SH-SY5Y (cell line): ENCODE measurements around the gene ACSL3.

ENCODE experiments used
- GATA2 ChIP-seq: IDR thresholded peaks from 2 replicates; pipeline ENCODE4 v1.6.1; 2011; ENCODE audit warnings: mild to moderate bottlenecking, low read depth, low read length
- GATA3 ChIP-seq: IDR thresholded peaks from 2 replicates; pipeline ENCODE4 v1.6.1; 2011; ENCODE audit warnings: low read depth, mild to moderate bottlenecking, low read length, moderate library complexity

DNA sequence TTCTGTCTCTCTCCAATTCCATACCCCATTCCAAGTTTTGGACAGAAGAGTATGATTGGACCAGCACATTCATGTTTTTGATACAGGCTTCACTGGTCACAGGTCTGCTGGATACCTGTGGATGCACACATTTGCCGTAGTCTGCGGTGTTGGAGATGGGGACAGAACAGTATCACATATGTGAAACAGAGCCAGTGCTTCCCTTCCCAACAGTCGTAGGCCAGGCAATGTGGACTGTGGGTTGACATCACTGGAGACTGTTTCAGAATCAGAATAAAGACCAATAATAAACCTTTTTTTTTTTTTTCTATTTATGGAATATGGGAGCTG lies 18.7 kb downstream of the ACSL3 start:
- no peak for TF ChIP-seq GATA2
- TF ChIP-seq GATA3 = no peak
